CD4-positive, CD25-positive, alpha-beta regulatory T cell (primary cell): ENCODE data around the gene TOE1. TPM values are rescaled to one million over a fixed set of nuclear protein-coding genes. Genes with fewer than 3 reads are reported as not detected.
A peak's percentile ranks its signal among the peaks of the same experiment; 100 is the strongest.

Source experiments
- ATAC-seq, 2 donors: fragments of 150-1000 bp; cut with Tn5 transposase; one replicate each; pipeline ENCODE4 v1.10.0; 2021; ENCODE audit warnings: low read depth in 2 of 2, moderate number of reproducible peaks in 2 of 2, moderate library complexity in 1 of 2
- DNase-seq, 3 donors: peaks; one replicate each; pipeline versions ENCODE4 v3.0.0 to v3.0.0-alpha.2; 2012 to 2022; ENCODE audit warnings: mixed read lengths in 1 of 3
- H3K27ac ChIP-seq: one replicate; pipeline ENCODE4 v1.7.0; 2013; ENCODE audit warnings: mild to moderate bottlenecking, low read length; ENCODE audit not compliant: insufficient read depth, poor library complexity, severe bottlenecking
- H3K27me3 ChIP-seq: one replicate; pipeline ENCODE4 v1.7.0; 2013; ENCODE audit warnings: low read length; ENCODE audit not compliant: control insufficient read depth, insufficient read depth
- H3K36me3 ChIP-seq: one replicate; pipeline ENCODE4 v1.7.0; 2013; ENCODE audit warnings: mild to moderate bottlenecking, low read length, moderate library complexity; ENCODE audit not compliant: control insufficient read depth, insufficient read depth
- H3K4me1 ChIP-seq: 2 replicates; pipeline ENCODE4 v1.7.0; 2013; ENCODE audit warnings: mild to moderate bottlenecking, low read length; ENCODE audit not compliant: insufficient read depth, control insufficient read depth, poor library complexity, severe bottlenecking
- H3K4me3 ChIP-seq: one replicate; pipeline ENCODE4 v1.7.0; 2013; ENCODE audit warnings: low read depth, mild to moderate bottlenecking, low read length, moderate library complexity
- H3K9me3 ChIP-seq, 2 experiments: 1 replicate in 1 of 2; 2 replicates in 1 of 2; pipeline ENCODE4 v1.7.0; 2013; ENCODE audit warnings: low read length in 2 of 2, mild to moderate bottlenecking in 1 of 2, moderate library complexity in 1 of 2; ENCODE audit not compliant: control insufficient read depth in 2 of 2
- H3K27ac Mint-ChIP-seq, 3 donors: one replicate each; pipeline ENCODE4 v1.8.0; 2020 to 2022; ENCODE audit warnings: mild to moderate bottlenecking in 3 of 3, mixed read lengths in 3 of 3, moderate library complexity in 2 of 3
- H3K27me3 Mint-ChIP-seq: one replicate; pipeline ENCODE4 v1.8.0; 2022; ENCODE audit warnings: mild to moderate bottlenecking, mixed read lengths
- H3K36me3 Mint-ChIP-seq: one replicate; pipeline ENCODE4 v1.8.0; 2020; ENCODE audit warnings: mixed read lengths
- H3K4me1 Mint-ChIP-seq, 4 donors: one replicate each; pipeline ENCODE4 v1.8.0; 2020 to 2022; ENCODE audit warnings: mixed read lengths in 4 of 4, mild to moderate bottlenecking in 1 of 4
- H3K4me3 Mint-ChIP-seq, 4 donors: one replicate each; pipeline ENCODE4 v1.8.0; 2020 to 2022; ENCODE audit warnings: mild to moderate bottlenecking in 4 of 4, mixed read lengths in 4 of 4, moderate library complexity in 3 of 4
- H3K9me3 Mint-ChIP-seq, 7 donors: one replicate each; pipeline ENCODE4 v1.8.0; 2020 to 2022; ENCODE audit warnings: mixed read lengths in 7 of 7, mild to moderate bottlenecking in 3 of 7, moderate library complexity in 2 of 7
- polyA plus RNA-seq, 4 donors: library from polyadenylated mRNA; unstranded; fragments of 300-500 nt; fragmentation: Illumina TruSeq; gene quantifications; one replicate each; pipeline ENCODE4 v1.2.3, GENCODE V29; 2021
- total RNA-seq: library from RNA; stranded (reverse); gene quantifications from one replicate; pipeline ENCODE4 v1.2.3, GENCODE V29; 2022

TOE1 gene
- total and polyA plus RNA-seq, 5 donors from 2014 or later = 12.1 to 48.7 (median 16.0) TPM

DNA sequence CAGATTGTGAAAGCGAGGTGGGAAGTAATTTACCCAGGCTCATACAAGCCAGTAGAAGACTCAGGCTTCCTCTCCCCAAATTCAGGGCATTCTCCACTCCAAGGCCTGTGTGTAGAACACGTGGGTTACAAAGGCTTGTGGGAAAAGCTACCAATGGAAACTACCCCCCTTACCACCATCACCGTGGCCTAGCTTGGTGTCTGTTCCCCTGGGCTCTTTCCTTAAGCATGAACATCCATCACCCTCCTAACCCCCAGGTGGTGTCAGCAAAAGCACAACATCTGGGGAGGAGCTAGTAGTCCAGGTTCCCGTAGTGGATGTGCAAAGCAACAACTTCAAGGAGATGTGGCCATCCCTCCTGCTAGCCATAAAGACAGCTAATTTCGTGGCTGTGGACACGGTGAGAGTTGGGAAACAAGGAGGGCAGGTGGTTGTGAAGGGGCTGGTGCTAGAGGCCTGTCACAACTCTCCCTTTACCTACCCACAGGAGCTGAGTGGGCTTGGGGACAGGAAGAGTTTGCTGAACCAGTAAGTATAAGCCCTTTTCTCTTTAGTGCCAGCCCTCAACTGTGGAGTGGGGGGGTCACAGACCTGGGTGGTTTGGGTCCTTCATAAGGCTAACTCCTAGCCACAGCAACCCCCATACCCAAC lies 971 bp downstream of the TOE1 start:
- peaks cover 0 to 1% (median 0%) of the 10 kb centered on the region in 7 donors for H3K9me3 Mint-ChIP-seq
- Histone ChIP-seq H3K27ac (peak overlapping the region; percentile 99), H3K4me1 (peaks cover 29% of the 10 kb centered on the region), H3K27me3 (no peaks in the 10 kb centered on the region), H3K9me3 (no peaks in the 10 kb centered on the region), H3K4me3 (peak overlapping the region; percentile 91), H3K36me3 (peaks cover 43% of the 10 kb centered on the region)
- H3K36me3 Mint-ChIP-seq = peaks cover 24% of the 10 kb centered on the region
- no peaks in the 10 kb centered on the region for H3K27me3 Mint-ChIP-seq
- DNase-seq (peak in 1 of 3 donors; percentile 49), ATAC-seq (no peak)
- peaks cover 17 to 65% (median 38%) of the 10 kb centered on the region in 4 donors for H3K4me1 Mint-ChIP-seq
- peak overlapping the region; percentile 98 to 100 (median 100) for H3K4me3 Mint-ChIP-seq
- H3K27ac Mint-ChIP-seq = peak overlapping the region; percentile 98 to 100 (median 99)

DNA sequence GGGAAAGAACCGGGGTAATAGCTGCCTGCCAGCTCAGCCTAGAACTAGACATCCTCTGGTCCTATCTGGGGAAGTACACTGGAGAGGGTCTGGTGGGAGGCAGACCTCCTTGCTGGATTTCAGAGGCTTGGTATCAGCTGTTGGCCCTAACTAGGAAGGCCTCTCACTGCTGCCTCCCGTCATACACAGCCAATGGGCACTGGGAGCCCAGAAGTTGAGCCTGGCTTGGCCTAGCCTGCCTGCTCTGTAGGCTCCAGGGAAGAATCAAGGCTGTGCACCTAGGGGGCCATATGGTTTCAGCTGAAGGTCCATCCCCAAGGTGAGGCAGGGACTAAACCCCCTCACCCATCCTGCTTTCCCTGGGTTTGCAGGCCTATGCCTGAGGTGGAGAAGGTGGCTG lies 4.5 kb downstream of the TOE1 start:
- Mint-ChIP-seq H3K4me1 (peaks cover 8 to 35% (median 21%) of the 10 kb centered on the region in 4 donors), H3K4me3 (peak overlapping the region in 1 of 4 donors; percentile 31), H3K27me3 (no peaks in the 10 kb centered on the region), H3K27ac (no peak overlapping the region), H3K36me3 (peaks cover 22% of the 10 kb centered on the region), H3K9me3 (peaks cover 0 to 1% (median 0%) of the 10 kb centered on the region in 7 donors)
- ATAC-seq (no peak), DNase-seq (no peak)
- Histone ChIP-seq H3K36me3 (peaks cover 44% of the 10 kb centered on the region), H3K4me1 (peaks cover 23% of the 10 kb centered on the region), H3K27me3 (no peaks in the 10 kb centered on the region), H3K4me3 (no peak overlapping the region), H3K27ac (no peak overlapping the region), H3K9me3 (no peaks in the 10 kb centered on the region)

GRCh38 chr1:45345014-45345413 lies 5.0 kb downstream of the TOE1 start:
- ATAC-seq (no peak), DNase-seq (no peak)
- peaks cover 44% of the 10 kb centered on the region for H3K36me3 ChIP-seq
- Mint-ChIP-seq H3K36me3 (peaks cover 22% of the 10 kb centered on the region), H3K9me3 (no peaks in the 10 kb centered on the region), H3K27me3 (no peaks in the 10 kb centered on the region), H3K4me3 (peak overlapping the region in 1 of 4 donors; percentile 24), H3K4me1 (peaks cover 5 to 32% (median 18%) of the 10 kb centered on the region in 4 donors), H3K27ac (peak overlapping the region in 1 of 3 donors; percentile 4)
- H3K4me3 ChIP-seq = no peak overlapping the region
- peaks cover 23% of the 10 kb centered on the region for H3K4me1 ChIP-seq
- H3K9me3 ChIP-seq = no peaks in the 10 kb centered on the region
- no peaks in the 10 kb centered on the region for H3K27me3 ChIP-seq
- H3K27ac ChIP-seq = no peak overlapping the region

DNA sequence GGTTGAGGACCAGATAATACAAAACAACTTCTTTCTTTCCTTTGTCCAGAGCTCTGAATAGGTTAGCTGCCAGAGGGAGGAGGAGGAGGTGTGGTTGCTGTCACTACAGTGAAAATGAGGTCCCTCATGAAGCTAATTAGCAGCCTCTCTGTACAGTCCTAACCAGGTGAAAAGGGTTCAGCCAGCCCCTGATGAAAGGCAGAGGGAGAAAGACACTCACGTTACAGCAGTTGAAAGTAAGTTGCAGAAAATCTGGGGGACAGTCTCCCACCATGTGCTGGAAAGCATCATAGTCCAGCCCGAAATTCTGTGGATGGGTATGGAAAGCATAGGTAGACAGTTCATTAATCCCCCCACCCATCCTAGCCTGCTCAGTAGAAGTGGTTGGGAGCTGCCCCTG lies 6.5 kb downstream of the TOE1 start:
- H3K4me1 ChIP-seq = peaks cover 12% of the 10 kb centered on the region
- H3K36me3 Mint-ChIP-seq = peaks cover 22% of the 10 kb centered on the region
- H3K27me3 ChIP-seq = no peaks in the 10 kb centered on the region
- no peak overlapping the region for H3K27ac Mint-ChIP-seq
- peaks cover 44% of the 10 kb centered on the region for H3K36me3 ChIP-seq
- no peaks in the 10 kb centered on the region for H3K27me3 Mint-ChIP-seq
- H3K4me1 Mint-ChIP-seq = peaks cover 0 to 19% (median 13%) of the 10 kb centered on the region in 4 donors
- no peak for DNase-seq
- H3K4me3 Mint-ChIP-seq = peak overlapping the region in 1 of 4 donors; percentile 3
- no peaks in the 10 kb centered on the region for H3K9me3 ChIP-seq
- no peak for ATAC-seq
- no peak overlapping the region for H3K4me3 ChIP-seq
- no peaks in the 10 kb centered on the region for H3K9me3 Mint-ChIP-seq
- no peak overlapping the region for H3K27ac ChIP-seq

DNA sequence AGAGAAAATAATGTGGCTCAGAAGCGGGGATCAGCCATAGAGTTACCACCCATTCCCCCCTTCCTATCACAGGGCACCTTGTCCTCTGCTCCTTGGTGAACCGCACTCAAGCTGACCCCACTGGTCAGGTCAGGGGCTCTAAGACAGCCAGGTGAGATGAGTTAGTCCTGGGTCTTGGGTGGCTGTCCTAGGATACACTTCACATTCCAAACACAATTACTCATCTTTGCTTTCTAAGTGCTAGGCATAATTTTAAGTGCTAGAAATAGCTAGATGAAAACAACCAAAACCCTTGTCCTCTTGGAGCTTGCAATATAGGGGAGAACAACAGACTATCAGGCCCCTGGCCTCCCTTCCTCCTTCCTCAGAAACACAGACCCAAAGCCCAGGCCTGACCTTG lies 8.1 kb downstream of the TOE1 start:
- H3K27ac Mint-ChIP-seq = peak overlapping the region in 1 of 3 donors; percentile 89

DNA sequence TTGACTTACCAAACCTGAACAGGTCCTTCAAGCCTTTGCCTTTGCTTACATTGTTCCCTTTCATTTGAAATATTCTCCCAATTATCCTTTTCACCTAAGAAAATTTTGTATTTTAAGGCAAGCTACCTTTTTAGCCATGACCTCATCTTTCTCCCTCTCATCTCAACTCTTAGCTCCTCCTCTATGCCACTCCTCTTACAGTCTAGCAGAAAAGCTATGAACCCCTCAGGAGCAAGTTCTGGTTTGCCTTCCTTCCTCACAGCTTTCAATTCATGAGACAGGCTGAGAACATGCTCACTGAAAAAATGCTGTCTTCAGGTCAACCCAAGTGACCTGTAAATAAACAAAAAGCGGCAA lies 8.6 kb downstream of the TOE1 start:
- no peaks in the 10 kb centered on the region for H3K27me3 Mint-ChIP-seq
- H3K27me3 ChIP-seq = no peaks in the 10 kb centered on the region
- H3K9me3 Mint-ChIP-seq = no peaks in the 10 kb centered on the region
- no peak overlapping the region for H3K27ac ChIP-seq
- peaks cover 0 to 7% (median 3%) of the 10 kb centered on the region in 4 donors for H3K4me1 Mint-ChIP-seq
- no peak overlapping the region for H3K4me3 Mint-ChIP-seq
- H3K4me1 ChIP-seq = no peaks in the 10 kb centered on the region
- ATAC-seq (no peak), DNase-seq (no peak)
- no peaks in the 10 kb centered on the region for H3K9me3 ChIP-seq
- H3K36me3 ChIP-seq = peaks cover 23% of the 10 kb centered on the region
- no peak overlapping the region for H3K4me3 ChIP-seq
- H3K36me3 Mint-ChIP-seq = peaks cover 18% of the 10 kb centered on the region
- H3K27ac Mint-ChIP-seq = peak overlapping the region in 1 of 3 donors; percentile 89

More for the DNA sequence above, 8.1 kb downstream of the TOE1 start:
- Histone ChIP-seq H3K4me3 (no peak overlapping the region), H3K27me3 (no peaks in the 10 kb centered on the region), H3K9me3 (no peaks in the 10 kb centered on the region), H3K4me1 (no peaks in the 10 kb centered on the region), H3K36me3 (peaks cover 29% of the 10 kb centered on the region), H3K27ac (no peak overlapping the region)
- peaks cover 0 to 7% (median 4%) of the 10 kb centered on the region in 4 donors for H3K4me1 Mint-ChIP-seq
- DNase-seq (no peak), ATAC-seq (no peak)
- no peaks in the 10 kb centered on the region for H3K27me3 Mint-ChIP-seq
- no peak overlapping the region for H3K4me3 Mint-ChIP-seq
- H3K9me3 Mint-ChIP-seq = no peaks in the 10 kb centered on the region
- peaks cover 16% of the 10 kb centered on the region for H3K36me3 Mint-ChIP-seq

DNA sequence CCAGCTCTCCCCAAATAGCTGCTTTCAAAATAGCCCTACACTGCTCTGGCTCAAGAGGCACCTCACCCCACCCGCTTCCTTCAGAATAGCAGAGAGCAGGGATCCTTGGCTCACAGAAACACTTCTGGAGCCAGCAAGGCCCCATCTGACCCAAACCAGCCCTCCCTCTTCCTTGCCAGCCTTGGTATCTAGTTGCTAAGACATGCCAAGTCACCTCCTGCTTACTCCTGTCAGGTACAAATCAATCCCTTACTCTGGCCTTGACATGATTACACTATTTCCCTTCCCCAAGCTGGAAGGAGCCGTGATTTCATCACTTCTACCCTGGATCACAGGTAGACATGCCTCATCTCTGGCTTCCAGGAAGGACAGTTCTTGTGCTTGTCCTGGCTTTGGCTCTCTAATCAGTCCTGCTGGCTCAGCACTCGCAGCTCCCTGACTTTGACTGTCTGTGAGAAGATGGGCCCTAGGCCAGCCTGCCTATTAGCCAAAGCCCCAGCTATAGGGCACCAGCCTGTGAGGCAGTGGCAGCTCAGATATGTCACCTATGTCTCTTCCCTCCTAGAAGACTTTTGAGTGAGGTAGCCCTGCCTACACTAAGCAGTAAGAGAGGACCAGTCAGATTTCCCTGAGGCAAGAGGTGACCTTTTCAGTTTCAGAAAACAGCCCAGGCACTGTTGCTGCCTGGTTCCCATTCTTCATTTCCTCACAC lies 9.2 kb downstream of the TOE1 start:
- Mint-ChIP-seq H3K9me3 (no peaks in the 10 kb centered on the region), H3K27ac (peak overlapping the region; percentile 20 to 89 (median 63)), H3K27me3 (no peaks in the 10 kb centered on the region), H3K4me3 (no peak overlapping the region), H3K36me3 (peaks cover 12% of the 10 kb centered on the region), H3K4me1 (peaks cover 0 to 5% (median 3%) of the 10 kb centered on the region in 4 donors)
- H3K4me1 ChIP-seq = no peaks in the 10 kb centered on the region
- no peak for ATAC-seq
- H3K36me3 ChIP-seq = peaks cover 18% of the 10 kb centered on the region
- H3K9me3 ChIP-seq = no peaks in the 10 kb centered on the region
- no peaks in the 10 kb centered on the region for H3K27me3 ChIP-seq
- no peak for DNase-seq
- no peak overlapping the region for H3K4me3 ChIP-seq
- no peak overlapping the region for H3K27ac ChIP-seq
